GM06990 (cell line): ENCODE results near the gene PSMD4.
"Not testable (repeated sequence)": the region's sequence is repeated elsewhere in the genome, so short reads cannot be mapped to it uniquely, and the experiment has no call there.

Experiments used
- DNase-seq: peaks from one replicate; pipeline ENCODE4 v3.0.0-alpha.2; 2011; ENCODE audit not compliant: insufficient read length; ENCODE audit errors: extremely low read depth
- H3K27me3 ChIP-seq: replicated peaks from 2 replicates; pipeline ENCODE4 v1.6.0; 2011; ENCODE audit warnings: low read length; ENCODE audit not compliant: control insufficient read depth, insufficient read depth
- H3K36me3 ChIP-seq: 2 replicates; pipeline ENCODE4 v1.5.1; 2011; ENCODE audit warnings: low read length; ENCODE audit not compliant: control insufficient read depth, insufficient read depth
- H3K4me3 ChIP-seq: replicated peaks from 2 replicates; pipeline ENCODE4 v1.5.1; 2011; ENCODE audit warnings: low read depth, mild to moderate bottlenecking, control low read depth, low read length
- CTCF ChIP-seq: IDR thresholded peaks from 2 replicates; pipeline ENCODE4 v1.5.1; 2011; ENCODE audit warnings: low read length, control low read depth, mild to moderate bottlenecking, inconsistent platforms; ENCODE audit not compliant: insufficient read depth, poor library complexity, severe bottlenecking

Gene PSMD4

GRCh38 chr1:151265446-151266236 is 11.1 kb downstream of the PSMD4 start:
- no peak for TF ChIP-seq CTCF
- no peak for DNase-seq
- no peak overlapping the region for H3K4me3 ChIP-seq
- H3K27me3 ChIP-seq, result no peaks in the 10 kb centered on the region
- H3K36me3 ChIP-seq, result peaks cover 32% of the 10 kb centered on the region

- TF ChIP-seq CTCF, result no peak
- H3K4me3 ChIP-seq, result no peak overlapping the region
- DNase-seq, result no peak
- H3K27me3 ChIP-seq, result no peaks in the 10 kb centered on the region
- peaks cover 32% of the 10 kb centered on the region for H3K36me3 ChIP-seq
These were observed 11.8 kb downstream of the PSMD4 start for GRCh38 chr1:151266315-151266714.

- Histone ChIP-seq H3K4me3 (no peak overlapping the region), H3K36me3 (peaks cover 32% of the 10 kb centered on the region), H3K27me3 (no peaks in the 10 kb centered on the region)
- no peak for DNase-seq
- no peak for TF ChIP-seq CTCF
These were observed 12.3 kb downstream of the PSMD4 start for GRCh38 chr1:151266821-151267220.

- no peak for DNase-seq
- Histone ChIP-seq H3K36me3 (peaks cover 28% of the 10 kb centered on the region), H3K4me3 (no peak overlapping the region), H3K27me3 (no peaks in the 10 kb centered on the region)
- TF ChIP-seq CTCF, result no peak
These were observed 13.2 kb downstream of the PSMD4 start for GRCh38 chr1:151267760-151268159.

- no peaks in the 10 kb centered on the region for H3K27me3 ChIP-seq
- no peak for DNase-seq
- TF ChIP-seq CTCF, result no peak
- H3K36me3 ChIP-seq, result peaks cover 3% of the 10 kb centered on the region
- H3K4me3 ChIP-seq, result no peak overlapping the region
These were observed 19.5 kb downstream of the PSMD4 start for GRCh38 chr1:151273924-151274466.

- not testable (repeated sequence) for H3K4me3 ChIP-seq, H3K36me3 ChIP-seq, DNase-seq, H3K27me3 ChIP-seq
These were observed 20.8 kb downstream of the PSMD4 start for GRCh38 chr1:151275341-151275740.
